C4-2B (cell line): Measurements from ENCODE around the gene VIT.

Experiments used
- H3K27ac ChIP-seq: fragments of 450-650 bp; 2 replicates; pipeline ENCODE4 v1.5.1; 2017
- CTCF ChIP-seq: fragments of 450-650 bp; conservative IDR thresholded peaks from 2 replicates; pipeline ENCODE4 v1.5.1; 2017; ENCODE audit warnings: mild to moderate bottlenecking
- ZFX ChIP-seq: fragments of 450-650 bp; IDR thresholded peaks from 2 replicates; pipeline ENCODE4 v1.6.1; 2017

VIT gene

GRCh38 chr2:36696533-36696932, at the start of gene VIT:
Gene VIT, plus strand, starts transcription at chr2:36696707. Its CDS starts 19,664 bp downstream, at chr2:36716371.
- no peak within 1 kb of the TSS for H3K27ac ChIP-seq
- TF ChIP-seq ZFX (no peak), CTCF (no peak)

GRCh38 chr2:36650031-36650829, 46.3 kb upstream of the VIT start:
- H3K27ac ChIP-seq, result peak overlapping the region; percentile 40
- TF ChIP-seq ZFX (no peak), CTCF (no peak)

- no peak for TF ChIP-seq CTCF
- no peak for TF ChIP-seq ZFX
- no peak overlapping the region for H3K27ac ChIP-seq
These were observed 43.4 kb upstream of the VIT start for GRCh38 chr2:36653155-36653554.

GRCh38 chr2:36653967-36654694, 42.4 kb upstream of the VIT start:
- TF ChIP-seq CTCF (no peak), ZFX (no peak)
- no peak overlapping the region for H3K27ac ChIP-seq

GRCh38 chr2:36655453-36655852, 41.1 kb upstream of the VIT start:
- no peak overlapping the region for H3K27ac ChIP-seq

GRCh38 chr2:36657703-36658102, 38.8 kb upstream of the VIT start:
- H3K27ac ChIP-seq, result no peak overlapping the region
- TF ChIP-seq CTCF (no peak), ZFX (no peak)

More at GRCh38 chr2:36655453-36655852, 41.1 kb upstream of the VIT start:
- TF ChIP-seq CTCF (no peak), ZFX (no peak)

- no peak overlapping the region for H3K27ac ChIP-seq
These were observed 38.2 kb upstream of the VIT start for GRCh38 chr2:36658277-36658748.

More at GRCh38 chr2:36658277-36658748, 38.2 kb upstream of the VIT start:
- no peak for TF ChIP-seq CTCF
- no peak for TF ChIP-seq ZFX
